ENCODE measurements around the gene ALOX15.

GRCh38 chr17:4631431-4631830, 10.0 kb downstream of the ALOX15 start:
- no peak for TF ChIP-seq POLR2AphosphoS5 (IDR thresholded peaks at IDR 0.05; ENCODE audit: low read depth, low read length)
- TF ChIP-seq REST (IDR thresholded peaks at IDR 0.05; ENCODE audit: insufficient read depth in 1 of 2, low read depth in 2 of 2, low read length in 2 of 2): no peak
- no peak for TF ChIP-seq FOXP2 (optimal IDR thresholded peaks at IDR 0.05; ENCODE audit: borderline replicate concordance, extremely low read depth, extremely low read length, insufficient read depth)
- TF ChIP-seq SIN3A (IDR thresholded peaks at IDR 0.05; ENCODE audit: borderline replicate concordance, insufficient read depth, low read length): no peak
- TF ChIP-seq TAF1 (IDR thresholded peaks at IDR 0.05; ENCODE audit: borderline replicate concordance, insufficient read depth, low read length): no peak
